HG03571 (cell line): ENCODE results near the gene HVCN1.
"Not testable (repeated sequence)": the region's sequence is repeated elsewhere in the genome, so short reads cannot be mapped to it uniquely, and the experiment has no call there.

Source experiments
- ATAC-seq: cut with Tn5 transposase; IDR thresholded peaks from one replicate; pipeline ENCODE4 v1.9.1; 2021; ENCODE audit not compliant: unreplicated experiment

The HVCN1 gene

DNA sequence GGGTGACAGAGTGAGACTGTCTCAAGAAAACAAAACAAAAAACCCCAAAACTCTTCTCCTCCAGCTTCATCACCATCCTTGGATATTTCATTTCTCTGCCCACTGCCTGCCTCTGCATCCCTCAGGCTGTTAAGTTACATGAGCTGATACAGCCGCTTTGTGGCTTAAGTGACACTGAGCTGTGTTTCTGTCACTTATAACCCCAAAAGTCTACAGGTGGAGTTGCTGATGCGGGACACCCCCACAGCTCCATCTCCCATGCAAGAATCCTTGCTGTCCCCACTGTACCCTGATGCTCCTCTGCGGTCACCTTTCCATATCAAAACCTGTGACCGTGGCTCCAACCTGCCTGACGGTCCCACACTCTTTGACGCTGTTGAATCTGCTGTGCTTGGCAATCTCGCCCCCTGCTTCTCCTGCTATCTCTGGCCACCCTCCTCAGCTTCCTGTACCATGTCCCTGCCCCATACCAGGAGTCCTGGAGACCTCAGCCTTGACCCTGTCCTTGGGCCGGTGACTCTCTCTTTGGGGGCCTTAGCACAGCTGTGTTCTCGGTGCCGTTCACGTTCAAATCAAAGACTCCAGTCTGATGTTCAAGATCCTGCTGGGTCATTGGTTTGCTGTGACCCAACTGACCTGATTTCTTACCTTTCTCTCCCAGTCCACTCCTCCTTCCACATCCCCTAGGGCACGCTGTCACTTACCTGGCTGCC lies 20.3 kb downstream of the HVCN1 start:
- peak; percentile 9 for ATAC-seq

DNA sequence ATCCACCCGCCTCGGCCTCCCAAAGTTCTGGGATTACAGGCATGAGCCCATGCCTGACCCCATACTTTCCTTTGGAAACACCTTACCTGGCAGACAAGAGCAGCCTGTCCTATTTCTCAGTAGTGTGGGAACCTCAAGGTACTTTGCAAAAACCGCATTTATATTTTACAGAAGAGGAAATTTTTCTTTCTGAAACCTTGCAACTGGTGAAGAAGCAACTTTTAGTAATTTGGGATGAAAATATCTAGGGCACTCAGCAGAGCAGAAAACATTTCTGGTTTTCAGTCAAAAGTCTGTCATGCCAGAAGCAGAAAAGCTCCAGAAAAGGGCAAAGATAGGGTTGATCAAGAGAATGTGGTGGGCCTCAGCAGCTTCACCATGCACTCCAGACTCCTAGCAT lies 21.2 kb downstream of the HVCN1 start:
- no peak for ATAC-seq

DNA sequence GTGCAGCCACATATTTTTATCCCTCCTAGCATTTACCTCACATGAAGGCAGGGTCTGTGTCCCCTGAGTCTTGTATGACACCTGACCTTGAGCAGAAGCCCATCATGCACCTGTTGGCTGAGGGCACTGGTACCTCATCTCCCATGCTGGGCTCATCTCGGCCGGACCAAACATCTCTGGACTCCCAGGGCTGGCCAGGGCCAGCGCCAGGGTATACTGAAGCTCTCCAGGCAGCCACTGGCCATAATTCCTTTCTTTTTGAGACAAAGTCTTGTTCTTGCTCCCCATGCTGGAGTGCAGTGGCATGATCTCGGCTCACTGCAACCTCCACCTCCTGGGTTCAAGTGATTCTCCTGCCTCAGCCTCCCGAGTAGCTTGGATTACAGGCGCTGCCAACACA lies 22.0 kb downstream of the HVCN1 start:
- ATAC-seq, result no peak

DNA sequence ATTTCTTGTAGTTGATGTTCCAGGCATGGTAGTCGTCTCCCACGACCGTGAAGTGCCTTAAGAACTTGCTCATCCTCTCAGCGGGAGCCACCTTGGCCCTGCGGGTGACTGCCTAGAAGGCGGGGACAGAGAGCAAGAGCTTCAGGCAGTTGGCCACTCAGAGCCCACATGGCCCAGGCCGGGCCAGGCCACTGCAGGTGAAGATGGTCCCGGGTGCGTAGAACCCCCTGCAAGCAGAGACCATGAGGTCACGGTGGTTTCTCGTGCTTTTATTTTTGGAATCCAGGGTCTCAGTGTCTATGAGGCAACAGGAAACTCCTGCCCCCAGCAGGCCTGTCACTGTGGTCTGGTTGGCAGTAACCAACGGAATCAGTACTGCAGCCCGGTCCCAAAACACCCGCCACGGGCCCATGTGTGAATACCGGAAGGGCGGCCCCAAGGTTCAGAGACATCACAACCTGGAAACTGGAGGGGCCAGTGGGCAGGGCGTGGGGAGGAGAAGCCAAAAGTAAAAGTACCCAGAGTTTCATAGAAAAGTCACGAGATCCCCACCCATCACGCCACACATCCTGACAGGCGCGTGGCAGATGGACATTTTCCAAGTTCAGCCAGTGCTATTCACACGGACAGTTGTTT lies 27.5 kb downstream of the HVCN1 start:
- ATAC-seq, result peak; percentile 88

DNA sequence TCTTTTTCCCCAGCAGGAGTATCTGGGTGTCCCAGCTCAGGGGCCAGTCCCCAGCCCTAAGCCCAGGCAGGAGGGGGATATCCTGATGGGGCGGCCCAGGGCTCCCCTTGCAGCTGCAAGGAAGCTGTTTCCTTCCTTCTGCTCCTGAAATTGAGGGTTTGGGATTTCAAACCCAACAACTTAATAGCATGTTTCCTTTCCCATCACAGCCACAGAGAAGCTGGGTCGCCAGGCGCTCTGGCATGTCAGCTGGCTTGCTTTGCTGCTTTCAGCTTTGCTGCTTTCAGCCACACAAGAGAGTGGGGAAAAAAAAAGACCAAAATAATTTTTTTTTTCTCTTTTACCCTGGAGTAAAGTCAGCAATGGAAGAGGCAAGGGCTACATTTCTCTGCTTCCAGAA lies 30.0 kb downstream of the HVCN1 start:
- ATAC-seq, result no peak

DNA sequence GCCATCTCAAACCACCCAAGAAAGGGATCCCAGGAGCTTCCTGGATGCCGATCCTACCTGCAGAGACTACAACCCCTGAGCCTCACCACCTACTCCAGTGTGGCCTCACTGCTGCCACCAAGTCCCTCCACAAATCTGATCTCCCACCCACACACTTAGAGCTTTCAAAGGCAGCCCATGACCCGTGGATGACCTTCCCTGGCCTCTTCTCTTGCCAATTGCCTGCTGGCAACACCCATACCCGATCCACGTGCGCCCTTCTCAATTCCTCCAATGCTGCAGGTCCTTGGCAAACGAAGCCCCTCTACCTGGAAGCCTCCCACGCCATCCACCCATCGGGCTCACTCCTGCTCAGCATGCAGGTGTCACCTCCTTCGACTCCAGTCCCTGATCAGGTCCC lies 30.7 kb downstream of the HVCN1 start:
- no peak for ATAC-seq

DNA sequence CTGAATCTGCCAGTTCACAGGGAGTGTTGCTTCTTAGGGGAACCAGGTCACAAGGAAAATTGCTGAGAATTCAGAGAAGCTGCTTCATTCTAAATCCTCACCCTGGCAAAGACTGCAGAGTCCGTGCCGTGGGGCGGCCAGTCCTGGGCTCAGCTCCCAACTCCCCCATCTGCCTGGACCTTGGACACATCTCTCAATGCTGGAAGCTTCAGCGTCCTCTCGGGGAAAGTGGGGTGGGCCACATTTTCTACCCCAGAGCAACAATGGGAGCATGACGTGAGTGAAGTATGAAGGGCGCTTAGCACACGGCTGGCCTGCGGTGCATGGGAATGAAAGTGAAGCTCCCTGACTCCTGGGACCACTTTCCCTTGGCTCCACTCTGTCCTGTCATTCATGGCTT lies 31.2 kb downstream of the HVCN1 start:
- no peak for ATAC-seq

DNA sequence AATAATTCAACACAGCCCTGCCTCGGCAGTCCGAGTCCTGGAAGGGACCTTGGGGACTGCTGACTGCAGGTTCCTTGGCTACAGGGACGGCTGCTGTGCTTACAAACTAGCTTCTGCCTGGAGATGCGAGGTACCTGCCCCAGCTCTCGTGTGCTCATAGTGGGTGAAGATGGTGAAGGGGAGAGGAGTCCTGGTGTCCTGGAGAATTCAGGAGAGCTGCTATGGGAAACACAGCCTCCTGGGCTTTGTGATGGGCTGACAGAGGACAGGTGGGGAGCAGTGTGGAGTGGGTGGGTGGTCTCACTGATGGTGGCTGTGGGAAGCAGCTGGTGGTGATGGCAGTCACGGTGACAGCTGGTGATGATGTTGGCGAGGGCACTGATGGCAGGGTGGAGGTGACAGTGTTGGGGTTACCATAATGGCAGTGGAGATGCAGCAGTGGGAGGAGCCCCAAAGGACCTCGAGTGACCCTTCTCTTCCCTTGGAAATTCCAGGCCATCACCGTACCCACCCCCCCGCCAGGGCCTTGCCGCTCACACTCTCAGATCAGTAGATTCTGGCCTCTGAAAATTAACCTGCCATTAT lies 32.8 kb downstream of the HVCN1 start:
- ATAC-seq, result no peak

DNA sequence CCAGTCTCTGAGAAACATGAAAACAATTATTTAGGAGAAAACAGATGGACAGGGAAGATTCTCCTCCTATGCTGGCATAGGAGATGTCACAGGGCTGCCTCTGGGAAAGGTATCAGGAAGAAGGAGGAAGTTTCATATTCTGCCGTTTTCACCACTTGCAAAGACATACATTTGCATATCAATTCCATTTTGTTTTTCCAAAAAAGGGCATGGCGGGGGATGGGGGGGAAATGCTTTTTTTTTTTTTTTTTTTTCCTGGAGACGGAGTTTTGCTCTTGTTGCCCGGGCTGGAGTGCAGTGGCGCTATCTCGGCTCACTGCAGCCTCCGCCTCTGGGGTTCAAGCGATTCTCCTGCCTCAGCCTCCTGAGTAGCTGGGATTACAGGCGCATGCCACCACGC lies 34.7 kb downstream of the HVCN1 start:
- not testable (repeated sequence) for ATAC-seq

DNA sequence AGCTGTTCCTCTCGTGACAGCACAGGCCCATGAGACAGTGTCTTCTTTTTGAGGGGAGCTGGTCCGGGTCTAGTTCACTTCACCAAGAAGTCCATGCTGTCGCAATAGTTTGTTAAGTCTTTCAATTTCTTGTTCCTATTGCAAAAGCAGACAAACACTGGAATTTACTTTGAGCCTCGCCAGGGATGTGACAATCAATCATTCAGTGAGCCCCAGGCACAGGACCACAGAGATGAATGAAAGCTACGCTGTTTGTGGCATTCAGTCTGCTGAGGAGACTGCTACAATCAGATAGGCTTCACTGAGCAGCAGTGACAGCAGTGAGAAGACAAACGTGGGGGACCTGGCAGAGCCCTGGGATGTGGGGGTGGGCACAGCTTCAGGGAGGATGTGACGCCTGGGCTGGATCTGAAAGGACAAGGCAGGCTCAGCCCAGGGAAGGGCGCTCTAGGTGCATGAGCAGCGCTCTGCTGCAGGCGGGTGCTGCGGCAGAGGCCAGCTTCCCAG lies 39.5 kb downstream of the HVCN1 start:
- no peak for ATAC-seq

DNA sequence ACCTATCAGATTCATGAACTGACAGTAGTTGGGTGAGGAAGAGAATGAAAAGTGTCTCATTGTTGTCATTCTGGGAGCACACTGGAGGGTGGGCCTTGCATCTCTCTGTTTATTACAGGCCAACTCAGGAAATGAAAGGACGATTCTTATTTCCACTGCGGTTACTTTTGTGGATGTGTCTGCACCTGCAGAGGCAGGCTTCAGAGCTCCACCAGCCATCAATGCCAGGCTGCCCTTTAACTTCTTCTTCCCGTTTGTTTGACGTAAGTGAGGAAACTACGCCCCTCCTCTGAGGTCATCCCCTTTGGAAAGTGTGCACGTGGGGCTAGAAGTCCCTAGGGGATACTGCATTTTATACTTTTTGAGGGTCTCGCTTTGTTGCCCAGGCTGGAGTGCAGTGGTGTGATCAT lies 41.3 kb downstream of the HVCN1 start:
- no peak for ATAC-seq

DNA sequence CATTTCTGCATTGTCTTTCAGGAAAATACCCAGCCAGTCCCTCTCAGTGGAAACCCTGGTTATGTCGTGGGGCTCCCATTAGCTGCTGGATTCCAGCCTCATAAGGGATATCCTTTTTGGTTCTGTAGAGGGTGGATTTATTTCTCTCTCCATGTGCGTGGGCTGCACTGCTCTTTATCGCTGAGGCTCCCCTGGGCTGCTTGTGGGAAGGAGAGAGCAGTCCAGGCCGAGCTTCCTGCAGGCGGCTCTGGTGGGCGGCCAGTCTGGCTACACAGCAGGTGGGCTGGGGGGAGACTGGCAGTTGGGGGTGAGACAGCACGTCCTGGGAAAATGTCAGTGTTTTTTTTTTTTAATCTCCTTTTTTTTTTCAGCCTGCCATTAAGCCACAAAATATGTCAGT lies 47.4 kb downstream of the HVCN1 start:
- ATAC-seq, result no peak

DNA sequence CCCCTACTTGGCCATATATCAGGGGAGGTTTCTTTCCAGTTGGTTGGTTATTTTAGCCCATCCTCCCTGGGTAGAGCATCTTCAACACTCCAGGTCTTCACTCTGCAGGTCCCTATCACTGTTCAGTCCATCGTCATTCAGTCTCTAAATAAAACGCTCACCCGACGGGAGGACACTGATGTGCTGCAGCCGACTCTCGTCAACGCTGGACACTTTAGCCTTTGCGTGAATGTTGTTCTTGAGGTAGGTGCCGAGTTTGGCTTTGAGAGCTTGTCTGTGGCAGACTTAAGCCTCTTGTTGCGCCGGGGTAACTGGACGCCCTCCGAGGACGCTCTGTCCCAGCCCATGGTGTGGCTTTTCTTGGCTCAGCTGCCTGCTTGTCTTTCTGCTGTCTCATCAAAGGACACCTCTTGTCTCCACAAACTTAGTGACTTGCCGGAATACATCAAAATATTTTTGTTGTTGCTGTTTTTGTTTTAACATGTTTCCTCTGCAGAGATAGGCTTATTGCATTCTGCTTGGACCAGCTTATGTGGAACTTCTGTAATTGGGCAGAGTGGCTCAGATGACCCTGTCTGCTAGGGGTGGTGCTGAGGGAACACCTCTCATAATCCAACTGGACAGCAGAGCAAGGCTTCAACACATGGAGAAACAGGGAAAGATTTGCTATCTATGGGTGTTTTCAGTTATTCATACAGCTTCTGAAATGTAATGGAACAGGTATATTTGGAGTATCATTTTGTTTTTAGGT lies 48.5 kb downstream of the HVCN1 start:
- ATAC-seq, result no peak

DNA sequence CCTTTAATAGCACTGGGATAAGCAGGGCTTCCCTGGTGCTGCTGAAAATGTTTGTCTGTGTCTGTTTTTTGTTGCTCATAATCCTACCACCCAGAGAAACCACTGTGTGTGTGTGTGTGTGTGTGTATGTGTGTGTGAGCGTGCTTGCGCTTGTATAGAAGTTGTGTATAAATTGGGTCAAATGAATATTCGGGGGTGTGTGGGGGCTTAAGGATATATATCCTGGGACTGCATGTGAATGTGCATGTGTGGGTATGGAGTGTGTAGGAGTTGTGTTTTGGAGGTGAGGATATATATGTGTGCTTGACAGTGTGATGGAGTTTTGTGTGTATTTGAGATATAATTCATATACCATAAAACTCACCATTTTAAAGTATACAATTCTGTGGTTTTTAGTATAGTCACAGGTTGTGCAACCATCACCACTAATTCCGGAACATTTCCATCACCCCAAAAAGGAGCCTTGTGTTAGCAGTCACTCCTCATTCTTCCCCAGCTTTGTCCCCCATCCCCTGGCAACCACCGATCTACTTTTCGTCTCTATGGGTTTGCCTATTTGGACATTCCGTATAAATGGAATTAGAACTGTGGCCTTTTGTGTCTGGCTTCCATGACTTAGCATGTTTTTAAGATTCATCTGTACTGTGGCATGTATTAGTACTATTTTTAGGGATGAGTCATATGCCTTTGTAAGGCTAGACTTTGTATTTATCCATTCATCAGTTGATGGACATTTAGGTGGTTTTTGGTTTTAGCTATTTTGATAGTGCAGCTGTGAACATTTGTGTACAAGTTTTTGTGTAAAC lies 49.4 kb downstream of the HVCN1 start:
- no peak for ATAC-seq

DNA sequence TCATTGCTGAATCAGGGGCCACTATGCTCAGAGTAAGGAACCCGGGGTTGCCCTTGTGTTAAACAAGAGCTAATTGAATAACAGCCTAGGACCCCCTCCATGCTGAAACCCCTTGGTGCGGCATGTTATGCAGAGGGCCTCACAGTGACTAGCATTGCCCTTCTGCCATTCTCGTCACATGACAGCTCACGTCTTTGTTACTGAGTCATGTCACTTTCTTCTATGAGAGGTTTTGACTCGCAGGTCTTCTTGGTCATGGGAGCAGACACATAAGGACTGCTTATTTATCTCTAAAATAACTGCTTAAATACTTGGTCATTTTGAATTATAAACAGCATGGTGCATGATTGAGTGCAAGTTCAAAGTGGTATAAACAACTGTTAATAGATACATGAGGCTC lies 50.1 kb downstream of the HVCN1 start:
- ATAC-seq, result no peak

DNA sequence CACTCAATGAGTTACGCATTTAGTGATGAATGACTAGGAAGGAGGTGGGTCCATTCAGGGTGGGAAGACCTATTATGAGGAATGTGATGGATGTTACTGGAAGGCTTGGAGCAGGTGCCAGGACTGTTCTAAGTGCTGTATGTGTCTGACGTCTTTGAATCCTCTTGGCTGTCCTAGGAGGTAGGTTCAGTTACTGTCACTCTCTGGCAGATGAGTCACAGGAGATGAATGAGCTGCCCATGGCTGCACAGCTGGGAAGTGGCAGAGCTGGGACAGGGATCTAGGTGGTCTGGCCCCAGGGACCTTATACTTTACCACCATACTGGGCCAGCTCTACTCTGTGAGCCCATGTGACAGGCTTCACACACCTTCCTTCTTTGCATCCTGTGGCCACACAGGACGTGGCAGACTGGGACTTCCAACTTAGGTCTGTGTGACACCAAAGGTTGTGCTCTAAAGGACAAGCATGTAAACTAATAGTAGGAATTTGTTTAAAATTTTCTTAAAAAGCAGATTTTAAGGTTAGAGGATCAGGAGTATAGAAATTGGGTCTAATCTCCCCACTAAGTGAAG lies 51.0 kb downstream of the HVCN1 start:
- ATAC-seq, result no peak

DNA sequence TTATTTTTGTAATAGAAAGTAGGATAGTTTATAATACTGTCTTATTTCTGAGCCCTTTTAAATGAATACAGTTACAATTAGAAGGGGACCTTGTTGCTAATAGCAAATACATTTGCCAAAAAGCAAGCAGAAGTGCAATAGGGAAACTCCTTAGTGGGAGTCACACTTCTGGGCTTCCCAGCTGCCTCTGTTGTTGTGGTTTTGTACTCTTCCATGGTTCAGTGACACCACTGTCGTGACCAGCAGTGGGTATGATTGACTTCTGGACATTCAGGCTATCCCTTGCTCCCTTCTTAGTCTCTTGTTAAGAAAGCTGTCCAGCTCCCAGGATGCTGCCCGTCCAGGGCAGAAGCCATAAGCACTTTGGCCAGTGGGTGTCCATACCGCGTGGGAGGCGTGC lies 52.4 kb downstream of the HVCN1 start:
- no peak for ATAC-seq

DNA sequence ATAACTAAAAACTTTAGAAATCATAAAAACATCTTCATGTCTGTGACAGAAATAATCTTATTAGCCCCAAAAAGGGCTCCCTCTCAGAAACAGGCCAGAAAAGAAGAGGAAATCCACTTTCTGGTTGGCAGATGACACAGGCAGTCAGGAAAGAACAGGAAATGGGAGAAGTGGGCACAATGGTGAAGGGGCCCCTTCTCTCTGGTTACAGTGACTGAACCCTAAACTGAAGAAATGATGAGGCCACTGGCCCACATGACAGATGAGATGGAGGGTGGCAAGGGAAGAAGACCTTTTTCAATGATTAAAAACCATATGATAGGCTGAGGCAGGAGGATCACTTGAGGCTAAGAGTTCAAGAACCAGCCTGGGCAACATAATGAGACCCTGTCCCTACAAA lies 53.9 kb downstream of the HVCN1 start:
- no peak for ATAC-seq

DNA sequence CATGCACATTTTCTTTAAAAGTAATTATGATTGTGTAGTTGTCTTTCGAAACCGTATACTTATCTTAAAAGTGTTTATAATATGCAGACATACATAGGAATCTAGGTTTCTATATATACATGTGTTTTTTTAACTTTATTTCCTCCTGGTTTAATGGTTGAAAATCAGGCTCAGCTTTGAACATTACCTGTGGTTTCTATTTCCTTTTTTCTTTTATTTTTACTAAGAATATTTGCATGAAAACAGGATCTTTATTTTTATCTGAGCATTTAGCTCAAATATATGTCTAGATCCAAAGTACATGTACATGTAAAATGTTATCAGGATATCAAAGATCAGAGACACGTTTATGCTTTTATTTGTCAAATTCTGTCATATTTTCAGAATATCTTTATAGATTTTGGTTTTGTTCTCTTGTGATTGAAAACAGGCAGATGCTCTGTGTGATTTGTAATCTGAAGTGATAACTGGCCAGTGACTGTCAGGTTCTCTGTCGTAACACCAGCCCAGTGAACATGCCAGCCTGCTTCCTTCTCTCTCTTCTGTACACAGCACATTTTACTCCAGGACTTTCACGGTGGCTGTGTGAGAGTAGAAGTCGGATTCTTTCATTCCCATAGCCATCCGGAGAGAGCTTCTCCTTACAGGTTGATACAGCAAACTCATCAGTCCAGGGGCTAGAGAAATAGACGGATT lies 61.3 kb downstream of the HVCN1 start:
- ATAC-seq, result no peak

DNA sequence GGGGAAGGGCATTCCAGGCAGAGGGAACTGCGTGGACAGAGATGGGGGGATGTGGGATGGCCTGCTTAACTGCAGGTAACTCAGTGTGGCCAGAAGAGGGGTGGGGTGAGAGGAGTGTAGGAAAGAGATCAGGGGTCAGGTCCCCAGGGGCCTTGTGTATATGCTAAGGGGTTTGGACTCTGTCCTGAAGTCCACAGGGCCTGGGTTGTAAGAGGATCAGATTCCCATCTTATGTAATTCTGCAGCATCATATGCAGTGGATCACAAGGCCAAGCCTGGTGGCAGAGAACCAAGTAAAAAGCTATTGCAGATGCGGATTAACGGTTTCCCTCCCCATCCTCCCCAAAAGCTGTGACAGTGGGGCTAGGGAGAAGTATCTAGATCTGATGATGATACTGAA lies 66.3 kb downstream of the HVCN1 start:
- no peak for ATAC-seq
